K562 (cell line): ENCODE data around the gene GPRC5B. TPM values are rescaled to one million over a fixed set of nuclear protein-coding genes. Genes with fewer than 3 reads are reported as not detected.

Source experiments
- ATAC-seq: fragments of 200-7000 bp; cut with Tn5 transposase; 3 replicates; pipeline ENCODE4 v1.9.1; 2020; ENCODE audit warnings: moderate library complexity
- BruUV-seq: library from RNA; stranded (reverse); fragments of 400-500 nt; replicated peaks from 2 replicates; lab custom pipeline; 2021; lab: Mats Ljungman, UMichigan
- CTCF ChIA-PET: fragments of 300-600 bp; formaldehyde crosslinking; extraction: SDS; loops from one replicate; lab custom pipeline; 2021; ENCODE audit warnings: low intra/inter-chr PET ratio; lab: Yijun Ruan, JAX
- POLR2A ChIA-PET: fragments of 300-600, 350-650 bp; sonication (Branson Sonifier 250); formaldehyde crosslinking; extraction: SDS; loops from one replicate; lab custom pipeline; 2021; ENCODE audit warnings: antibody characterized with exemption, inconsistent platforms; lab: Yijun Ruan, JAX
- DNase-seq, 4 experiments: peaks; one replicate each; pipeline versions ENCODE4 v3.0.0 to v3.0.0-alpha.2; 2011 to 2018; ENCODE audit warnings: low spot score in 3 of 4, mixed read lengths in 3 of 4; ENCODE audit errors: extremely low read depth in 1 of 4
- FAIRE-seq: peaks from 2 replicates; lab custom pipeline; 2011; peaks lifted over from hg19 to GRCh38; lab: Jason Lieb, UNC
- H2AFZ ChIP-seq: 2 replicates; pipeline ENCODE4 v1.6.0; 2011; ENCODE audit warnings: low read depth, low read length, control low read depth, inconsistent platforms
- H3K27ac ChIP-seq: fragments of 200-600 bp; 3 replicates; pipeline ENCODE4 v1.8.0; 2011; ENCODE audit warnings: low read depth, mild to moderate bottlenecking, control low read depth, inconsistent platforms, low read length, moderate library complexity, mixed read lengths; ENCODE audit errors: extremely low read depth
- H3K27me3 ChIP-seq, 2 experiments: fragments of 300-600 bp in 1 of 2; 2 replicates in 1 of 2; 3 replicates in 1 of 2; pipeline versions ENCODE4 v1.6.0 to v1.8.0; 2011; ENCODE audit warnings: inconsistent platforms in 2 of 2, low read length in 2 of 2, mild to moderate bottlenecking in 1 of 2, mixed read lengths in 1 of 2, moderate library complexity in 1 of 2; ENCODE audit not compliant: control insufficient read depth in 2 of 2, insufficient read depth in 2 of 2
- H3K36me3 ChIP-seq: fragments of 300-600 bp; 3 replicates; pipeline ENCODE4 v1.8.0; 2011; ENCODE audit warnings: mild to moderate bottlenecking, low read length, inconsistent platforms; ENCODE audit not compliant: control insufficient read depth, insufficient read depth
- H3K4me1 ChIP-seq, 2 experiments: fragments of 200-600 bp in 1 of 2; replicated peaks in 1 of 2; 2 replicates in 1 of 2; 3 replicates in 1 of 2; pipeline versions ENCODE4 v1.5.1 to v1.8.0; 2011; ENCODE audit warnings: inconsistent platforms in 2 of 2, low read length in 2 of 2, mild to moderate bottlenecking in 1 of 2, mixed read lengths in 1 of 2, moderate library complexity in 1 of 2; ENCODE audit not compliant: control insufficient read depth in 2 of 2, insufficient read depth in 2 of 2
- H3K4me2 ChIP-seq: 2 replicates; pipeline ENCODE4 v1.6.1; 2011; ENCODE audit warnings: low read length, control low read depth, inconsistent platforms, mixed read lengths; ENCODE audit not compliant: insufficient read depth
- H3K4me3 ChIP-seq: fragments of 200-600 bp; sonication (generic), shearing (Covaris generic); 2 replicates; pipeline ENCODE4 v1.5.1; 2016; ENCODE audit warnings: control low read depth, inconsistent platforms
- H3K79me2 ChIP-seq: fragments of 200-600 bp; 3 replicates; pipeline ENCODE4 v1.8.0; 2011; ENCODE audit warnings: low read length, inconsistent platforms; ENCODE audit not compliant: control insufficient read depth, insufficient read depth
- H3K9ac ChIP-seq, 2 experiments: 2 replicates each; pipeline versions ENCODE4 v1.6.0 to v1.6.1; 2011; ENCODE audit warnings: low read depth in 2 of 2, low read length in 2 of 2, control low read depth in 1 of 2, inconsistent platforms in 1 of 2, mild to moderate bottlenecking in 1 of 2, mixed read lengths in 1 of 2; ENCODE audit not compliant: insufficient read depth in 1 of 2
- H3K9me1 ChIP-seq: one replicate; pipeline ENCODE4 v1.6.0; 2011; ENCODE audit warnings: inconsistent platforms, mild to moderate bottlenecking, low read length, moderate library complexity; ENCODE audit not compliant: control insufficient read depth, insufficient read depth
- H3K9me3 ChIP-seq: replicated peaks from 2 replicates; pipeline ENCODE4 v1.5.1; 2011; ENCODE audit warnings: low read depth, low read length, inconsistent platforms; ENCODE audit not compliant: control insufficient read depth, insufficient read depth
- H4K20me1 ChIP-seq: replicated peaks from 2 replicates; pipeline ENCODE4 v1.6.1; 2011; ENCODE audit warnings: low read length, inconsistent platforms, mixed read lengths; ENCODE audit not compliant: control insufficient read depth, insufficient read depth
- BRF1 ChIP-seq: IDR thresholded peaks from 3 replicates; pipeline ENCODE4 v1.6.1; 2011; ENCODE audit warnings: borderline replicate concordance, mild to moderate bottlenecking; ENCODE audit not compliant: insufficient read length; ENCODE audit errors: extremely low read depth
- GTF2A2 ChIP-seq: IDR thresholded peaks from 2 replicates; pipeline ENCODE4 v1.6.1; 2016; ENCODE audit warnings: mild to moderate bottlenecking, missing genetic modification characterization, missing compliant biosample characterization
- KAT8 ChIP-seq: fragments of 450-650 bp; IDR thresholded peaks from 2 replicates; pipeline ENCODE4 v1.6.1; 2016; ENCODE audit warnings: low read depth, mild to moderate bottlenecking
- POLR2AphosphoS2 ChIP-seq: IDR thresholded peaks from 2 replicates; pipeline ENCODE4 v1.6.1; 2012; ENCODE audit warnings: low read length, improper control_type of control experiment
- SLC30A9 ChIP-seq: fragments of 250-450 bp; sonication (Bioruptor Pico); IDR thresholded peaks from 2 replicates; pipeline ENCODE4 v1.8.0; 2022; ENCODE audit warnings: mild to moderate bottlenecking, moderate library complexity
- SRSF1 ChIP-seq: fragments of 200-400 bp; formaldehyde crosslinking; IDR thresholded peaks from 2 replicates; pipeline ENCODE4 v1.6.1; 2017; ENCODE audit warnings: mild to moderate bottlenecking, low read depth, low read length, moderate library complexity
- ZBTB8A ChIP-seq: fragments of 450-650 bp; IDR thresholded peaks from 2 replicates; pipeline ENCODE4 v1.6.1; 2018; ENCODE audit warnings: mild to moderate bottlenecking, moderate library complexity; ENCODE audit not compliant: partially characterized antibody
- ZNF217 ChIP-seq: sonication (generic); formaldehyde crosslinking; IDR thresholded peaks from 2 replicates; pipeline ENCODE4 v1.8.0; 2022; ENCODE audit warnings: mild to moderate bottlenecking, missing genetic modification reagents
- ZNF316 ChIP-seq: fragments of 450-650 bp; IDR thresholded peaks from 2 replicates; pipeline ENCODE4 v1.6.1; 2016
- WGBS: fragments of 100-300 bp; shearing (Covaris generic); methylation state at CpG from one replicate; pipeline ENCODE4 v1.1.6; 2016; ENCODE audit warnings: low coverage, mixed read lengths; ENCODE audit not compliant: insufficient coverage; ENCODE audit errors: missing lambda C conversion rate; 5-methylcytosine and 5-hydroxymethylcytosine counted together
- in situ Hi-C: fragments of 300-500 bp; cut with MboI; formaldehyde crosslinking; loops from 4 replicates; pipeline ENCODE4 v1.15.0; 2018; ENCODE audit warnings: inconsistent platforms, mixed read lengths
- intact Hi-C: fragments of 100-400 bp; cut with micrococcal nuclease; formaldehyde crosslinking; loops from 2 replicates; pipeline ENCODE4 v1.14.2; 2022
- polyA plus RNA-seq, 8 experiments: library from polyadenylated mRNA; depleted of rRNA in 4 of 8; stranded (reverse) in 5 of 8; unstranded in 3 of 8; fragments of >200 nt; fragmentation: Nextera tagmentation in 2 of 8; fragmentation: Illumina TruSeq in 1 of 8; extraction: Ambion mirVana in 2 of 8; extraction: Trizol in 1 of 8; gene quantifications; 2 replicates each; pipeline versions ENCODE4 v1.2.1 to v1.2.3, GENCODE V29; 2011 to 2014; ENCODE audit warnings: inconsistent platforms in 1 of 8, missing spikeins in 1 of 8
- total RNA-seq, 7 experiments: library from RNA; depleted of rRNA in 6 of 7; stranded (reverse); fragments of >200 nt in 6 of 7; fragmentation: Illumina TruSeq in 2 of 7; extraction: Trizol in 2 of 7; gene quantifications; 2 replicates each; pipeline versions ENCODE4 v1.2.1 to v1.2.3, GENCODE V29; 2011 to 2021; ENCODE audit warnings: low replicate concordance in 1 of 7
- TF ChIP-seq, protein P1 (sequence below): sonication (generic); formaldehyde crosslinking; IDR thresholded peaks from 2 replicates; pipeline ENCODE4 v1.8.0; 2022; ENCODE audit warnings: missing genetic modification reagents, mild to moderate bottlenecking, borderline replicate concordance
- TF ChIP-seq, protein P2 (sequence below): sonication (generic); formaldehyde crosslinking; IDR thresholded peaks from 2 replicates; pipeline ENCODE4 v1.8.1; 2023; ENCODE audit warnings: mild to moderate bottlenecking, missing genetic modification reagents
- TF ChIP-seq, protein P3 (sequence below), 3 experiments: fragments of 200-800 bp in 1 of 3; fragments of 250-450 bp in 1 of 3; fragments of 450-650 bp in 1 of 3; sonication (Bioruptor Pico) in 1 of 3; sonication (Bioruptor generic) in 1 of 3; formaldehyde crosslinking in 1 of 3; IDR thresholded peaks; 2 replicates each; pipeline versions ENCODE4 v1.6.1 to v1.8.0; 2016 to 2022; ENCODE audit warnings: mild to moderate bottlenecking in 2 of 3, missing genetic modification characterization in 2 of 3, missing compliant biosample characterization in 1 of 3, moderate library complexity in 1 of 3
- TF ChIP-seq, protein P4 (sequence below): fragments of 250-450 bp; sonication (Bioruptor Pico); IDR thresholded peaks from 2 replicates; pipeline ENCODE4 v1.4.0; 2020

Gene GPRC5B
- total and polyA plus RNA-seq, 9 of the 15 experiments (the other 6 are each of a cell fraction or from before 2014, with no cell fraction given) = 0.65 to 5.5 (median 1.3) TPM

DNA sequence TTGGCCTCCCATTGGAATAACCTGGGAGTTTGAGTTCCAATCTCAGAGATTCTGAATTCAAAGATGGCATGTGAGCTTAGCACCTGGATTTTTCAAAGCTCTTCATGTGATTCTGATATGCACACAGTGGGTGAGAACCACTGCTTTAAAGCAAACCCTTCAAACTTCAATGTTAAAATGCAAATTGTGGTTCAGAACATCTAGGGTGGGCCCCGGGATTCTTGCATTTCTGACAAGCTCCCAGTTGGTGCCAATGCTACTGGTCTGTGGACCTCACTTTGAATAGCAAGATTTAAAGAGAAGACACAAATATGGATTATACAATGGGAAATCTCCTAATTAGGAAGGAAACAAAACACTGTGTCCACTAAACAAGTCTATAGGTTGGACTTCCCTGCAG lies 43.8 kb upstream of the GPRC5B start:
- no peaks in the 10 kb centered on the region for H3K79me2 ChIP-seq
- H3K4me3 ChIP-seq = no peak overlapping the region
- H3K4me1 ChIP-seq = no peaks in the 10 kb centered on the region
- no peak overlapping the region for H3K4me2 ChIP-seq
- WGBS = 0% methylated on average over 1 of the region's 1 CpG
- no peak overlapping the region for H3K9ac ChIP-seq
- no peaks in the 10 kb centered on the region for H3K9me1 ChIP-seq
- peaks cover 9 to 15% of the 10 kb centered on the region in 2 experiments; a peak in 3 of 5 replicates for H3K27me3 ChIP-seq
- in situ Hi-C loops = no loop called here
- H4K20me1 ChIP-seq = no peaks in the 10 kb centered on the region; the same call in 1 of the 2 replicates
- intact Hi-C loops = no loop called here
- ChIA-PET POLR2A (no interaction called here), CTCF (no interaction called here)
- no peak overlapping the region for H3K27ac ChIP-seq
- no peaks in the 10 kb centered on the region for H3K36me3 ChIP-seq
- no peaks in the 10 kb centered on the region for H3K9me3 ChIP-seq
- DNase-seq (no peak), FAIRE-seq (no peak), ATAC-seq (no peak)
- BruUV-seq = no TSS peak
- no peak overlapping the region for H2AFZ ChIP-seq
- TF ChIP-seq, protein P1, sequence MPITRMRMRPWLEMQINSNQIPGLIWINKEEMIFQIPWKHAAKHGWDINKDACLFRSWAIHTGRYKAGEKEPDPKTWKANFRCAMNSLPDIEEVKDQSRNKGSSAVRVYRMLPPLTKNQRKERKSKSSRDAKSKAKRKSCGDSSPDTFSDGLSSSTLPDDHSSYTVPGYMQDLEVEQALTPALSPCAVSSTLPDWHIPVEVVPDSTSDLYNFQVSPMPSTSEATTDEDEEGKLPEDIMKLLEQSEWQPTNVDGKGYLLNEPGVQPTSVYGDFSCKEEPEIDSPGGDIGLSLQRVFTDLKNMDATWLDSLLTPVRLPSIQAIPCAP (CRISPR knock-in tag) = no peak
- no peak for TF ChIP-seq BRF1
- TF ChIP-seq SLC30A9 = no peak
- TF ChIP-seq KAT8 = no peak
- TF ChIP-seq SRSF1 = no peak
- TF ChIP-seq GTF2A2 = no peak
- TF ChIP-seq, protein P2, sequence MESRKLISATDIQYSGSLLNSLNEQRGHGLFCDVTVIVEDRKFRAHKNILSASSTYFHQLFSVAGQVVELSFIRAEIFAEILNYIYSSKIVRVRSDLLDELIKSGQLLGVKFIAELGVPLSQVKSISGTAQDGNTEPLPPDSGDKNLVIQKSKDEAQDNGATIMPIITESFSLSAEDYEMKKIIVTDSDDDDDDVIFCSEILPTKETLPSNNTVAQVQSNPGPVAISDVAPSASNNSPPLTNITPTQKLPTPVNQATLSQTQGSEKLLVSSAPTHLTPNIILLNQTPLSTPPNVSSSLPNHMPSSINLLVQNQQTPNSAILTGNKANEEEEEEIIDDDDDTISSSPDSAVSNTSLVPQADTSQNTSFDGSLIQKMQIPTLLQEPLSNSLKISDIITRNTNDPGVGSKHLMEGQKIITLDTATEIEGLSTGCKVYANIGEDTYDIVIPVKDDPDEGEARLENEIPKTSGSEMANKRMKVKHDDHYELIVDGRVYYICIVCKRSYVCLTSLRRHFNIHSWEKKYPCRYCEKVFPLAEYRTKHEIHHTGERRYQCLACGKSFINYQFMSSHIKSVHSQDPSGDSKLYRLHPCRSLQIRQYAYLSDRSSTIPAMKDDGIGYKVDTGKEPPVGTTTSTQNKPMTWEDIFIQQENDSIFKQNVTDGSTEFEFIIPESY (CRISPR knock-in tag) = no peak
- no peak for TF ChIP-seq POLR2AphosphoS2
- TF ChIP-seq, protein P3, sequence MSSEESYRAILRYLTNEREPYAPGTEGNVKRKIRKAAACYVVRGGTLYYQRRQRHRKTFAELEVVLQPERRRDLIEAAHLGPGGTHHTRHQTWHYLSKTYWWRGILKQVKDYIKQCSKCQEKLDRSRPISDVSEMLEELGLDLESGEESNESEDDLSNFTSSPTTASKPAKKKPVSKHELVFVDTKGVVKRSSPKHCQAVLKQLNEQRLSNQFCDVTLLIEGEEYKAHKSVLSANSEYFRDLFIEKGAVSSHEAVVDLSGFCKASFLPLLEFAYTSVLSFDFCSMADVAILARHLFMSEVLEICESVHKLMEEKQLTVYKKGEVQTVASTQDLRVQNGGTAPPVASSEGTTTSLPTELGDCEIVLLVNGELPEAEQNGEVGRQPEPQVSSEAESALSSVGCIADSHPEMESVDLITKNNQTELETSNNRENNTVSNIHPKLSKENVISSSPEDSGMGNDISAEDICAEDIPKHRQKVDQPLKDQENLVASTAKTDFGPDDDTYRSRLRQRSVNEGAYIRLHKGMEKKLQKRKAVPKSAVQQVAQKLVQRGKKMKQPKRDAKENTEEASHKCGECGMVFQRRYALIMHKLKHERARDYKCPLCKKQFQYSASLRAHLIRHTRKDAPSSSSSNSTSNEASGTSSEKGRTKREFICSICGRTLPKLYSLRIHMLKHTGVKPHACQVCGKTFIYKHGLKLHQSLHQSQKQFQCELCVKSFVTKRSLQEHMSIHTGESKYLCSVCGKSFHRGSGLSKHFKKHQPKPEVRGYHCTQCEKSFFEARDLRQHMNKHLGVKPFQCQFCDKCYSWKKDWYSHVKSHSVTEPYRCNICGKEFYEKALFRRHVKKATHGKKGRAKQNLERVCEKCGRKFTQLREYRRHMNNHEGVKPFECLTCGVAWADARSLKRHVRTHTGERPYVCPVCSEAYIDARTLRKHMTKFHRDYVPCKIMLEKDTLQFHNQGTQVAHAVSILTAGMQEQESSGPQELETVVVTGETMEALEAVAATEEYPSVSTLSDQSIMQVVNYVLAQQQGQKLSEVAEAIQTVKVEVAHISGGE (CRISPR knock-in tag; IDR thresholded peaks at IDR 0.05) = no peak
- TF ChIP-seq ZNF316 = no peak
- TF ChIP-seq ZNF217 (CRISPR knock-in tag) = no peak
- TF ChIP-seq, protein P4, sequence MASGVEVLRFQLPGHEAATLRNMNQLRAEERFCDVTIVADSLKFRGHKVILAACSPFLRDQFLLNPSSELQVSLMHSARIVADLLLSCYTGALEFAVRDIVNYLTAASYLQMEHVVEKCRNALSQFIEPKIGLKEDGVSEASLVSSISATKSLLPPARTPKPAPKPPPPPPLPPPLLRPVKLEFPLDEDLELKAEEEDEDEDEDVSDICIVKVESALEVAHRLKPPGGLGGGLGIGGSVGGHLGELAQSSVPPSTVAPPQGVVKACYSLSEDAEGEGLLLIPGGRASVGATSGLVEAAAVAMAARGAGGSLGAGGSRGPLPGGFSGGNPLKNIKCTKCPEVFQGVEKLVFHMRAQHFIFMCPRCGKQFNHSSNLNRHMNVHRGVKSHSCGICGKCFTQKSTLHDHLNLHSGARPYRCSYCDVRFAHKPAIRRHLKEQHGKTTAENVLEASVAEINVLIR = no peak
- TF ChIP-seq ZBTB8A = no peak
